CD14-positive monocyte (primary cell): ENCODE results near the gene RNF157. TPM values are rescaled to one million over a fixed set of nuclear protein-coding genes. Genes with fewer than 3 reads are reported as not detected.

ENCODE experiments used
- DNase-seq, 3 donors: peaks; one replicate each; pipeline ENCODE4 v3.0.0-alpha.2; 2011 to 2022
- H2AFZ ChIP-seq: 2 replicates; pipeline ENCODE4 v1.6.0; 2012; ENCODE audit warnings: mild to moderate bottlenecking, low read depth, low read length, inconsistent platforms; ENCODE audit not compliant: insufficient read depth, poor library complexity, severe bottlenecking
- H3K27ac ChIP-seq, 2 donors: 1 replicate in 1 of 2; 2 replicates in 1 of 2; pipeline ENCODE4 v1.5.1; 2012 to 2013; ENCODE audit warnings: low read length in 2 of 2, control low read depth in 1 of 2, inconsistent platforms in 1 of 2, low read depth in 1 of 2, mild to moderate bottlenecking in 1 of 2
- H3K27me3 ChIP-seq, 2 donors: one replicate each; pipeline versions ENCODE4 v1.6.0 to v1.6.1; 2011 to 2013; ENCODE audit warnings: low read length in 2 of 2; ENCODE audit not compliant: control insufficient read depth in 2 of 2, insufficient read depth in 2 of 2
- H3K36me3 ChIP-seq, 2 donors: replicated peaks in 1 of 2; 1 replicate in 1 of 2; 2 replicates in 1 of 2; pipeline versions ENCODE4 v1.5.1 to v1.6.1; 2012 to 2013; ENCODE audit warnings: low read length in 2 of 2, control low read depth in 1 of 2, inconsistent platforms in 1 of 2, mild to moderate bottlenecking in 1 of 2; ENCODE audit not compliant: insufficient read depth in 2 of 2, control insufficient read depth in 1 of 2
- H3K4me1 ChIP-seq, 2 donors: 1 replicate in 1 of 2; 2 replicates in 1 of 2; pipeline versions ENCODE4 v1.5.1 to v1.6.1; 2012 to 2013; ENCODE audit warnings: low read length in 2 of 2, control low read depth in 1 of 2, inconsistent platforms in 1 of 2, mild to moderate bottlenecking in 1 of 2, moderate library complexity in 1 of 2; ENCODE audit not compliant: insufficient read depth in 2 of 2, control insufficient read depth in 1 of 2
- H3K4me2 ChIP-seq: replicated peaks from 2 replicates; pipeline ENCODE3; 2012; ENCODE audit warnings: low read length, moderate library complexity, mild to moderate bottlenecking; ENCODE audit not compliant: poor library complexity, severe bottlenecking; ENCODE audit errors: extremely low read depth
- H3K4me3 ChIP-seq, 3 experiments: fragments of 200-600 bp in 1 of 3; sonication (generic) in 1 of 3; replicated peaks in 1 of 3; 1 replicate in 2 of 3; 2 replicates in 1 of 3; pipeline ENCODE4 v1.5.1; 2011 to 2013; ENCODE audit warnings: low read length in 3 of 3, mild to moderate bottlenecking in 3 of 3, control low read depth in 2 of 3, low read depth in 2 of 3, inconsistent platforms in 1 of 3, moderate library complexity in 1 of 3
- H3K79me2 ChIP-seq: 2 replicates; pipeline ENCODE4 v1.6.0; 2012; ENCODE audit warnings: mild to moderate bottlenecking, control low read depth, inconsistent platforms, low read length, moderate library complexity; ENCODE audit not compliant: insufficient read depth
- H3K9ac ChIP-seq: 2 replicates; pipeline ENCODE4 v1.6.0; 2017; ENCODE audit warnings: low read length, mild to moderate bottlenecking; ENCODE audit not compliant: insufficient read depth, poor library complexity, severe bottlenecking
- H3K9me3 ChIP-seq, 2 donors: replicated peaks in 1 of 2; 1 replicate in 1 of 2; 2 replicates in 1 of 2; pipeline versions ENCODE4 v1.5.1 to v1.6.1; 2012 to 2013; ENCODE audit warnings: low read length in 2 of 2, control low read depth in 1 of 2; ENCODE audit not compliant: control insufficient read depth in 1 of 2, insufficient read depth in 1 of 2
- H4K20me1 ChIP-seq: 2 replicates; pipeline ENCODE4 v1.6.0; 2012; ENCODE audit warnings: mild to moderate bottlenecking, low read length, control low read depth, moderate library complexity; ENCODE audit not compliant: insufficient read depth
- H3K27ac Mint-ChIP-seq, 7 donors: one replicate each; pipeline ENCODE4 v1.8.0; 2020; ENCODE audit warnings: mild to moderate bottlenecking in 7 of 7, mixed read lengths in 7 of 7, moderate library complexity in 6 of 7, inconsistent platforms in 2 of 7
- H3K27me3 Mint-ChIP-seq, 3 donors: one replicate each; pipeline ENCODE4 v1.8.0; 2021 to 2022; ENCODE audit warnings: low read depth in 3 of 3, mild to moderate bottlenecking in 3 of 3, mixed read lengths in 3 of 3, moderate library complexity in 3 of 3, inconsistent platforms in 1 of 3
- H3K36me3 Mint-ChIP-seq, 2 donors: one replicate each; pipeline ENCODE4 v1.8.0; 2020; ENCODE audit warnings: mixed read lengths in 2 of 2, inconsistent platforms in 1 of 2, mild to moderate bottlenecking in 1 of 2
- H3K4me1 Mint-ChIP-seq: one replicate; pipeline ENCODE4 v1.8.0; 2020; ENCODE audit warnings: mild to moderate bottlenecking, mixed read lengths
- H3K4me3 Mint-ChIP-seq, 2 donors: one replicate each; pipeline ENCODE4 v1.8.0; 2020; ENCODE audit warnings: mild to moderate bottlenecking in 2 of 2, mixed read lengths in 2 of 2, moderate library complexity in 1 of 2
- H3K9me3 Mint-ChIP-seq, 7 donors: one replicate each; pipeline ENCODE4 v1.8.0; 2020 to 2022; ENCODE audit warnings: mixed read lengths in 7 of 7, mild to moderate bottlenecking in 6 of 7, moderate library complexity in 6 of 7, inconsistent platforms in 2 of 7
- CTCF ChIP-seq: fragments of 200-600 bp; IDR thresholded peaks from one replicate; pipeline ENCODE4 v1.8.0; 2022; ENCODE audit warnings: antibody characterized with exemption, mild to moderate bottlenecking
- WGBS: methylation state at CpG from one replicate; pipeline ENCODE4 v1.1.5; 2013; ENCODE audit warnings: missing lambda C conversion rate; ENCODE audit not compliant: insufficient coverage; 5-methylcytosine and 5-hydroxymethylcytosine counted together
- intact Hi-C, 2 donors: fragments of 100-400 bp; cut with micrococcal nuclease; formaldehyde crosslinking; loops; one replicate each; pipeline versions ENCODE4 v1.15.0 to v1.15.1; 2023
- polyA plus RNA-seq, 3 donors: library from polyadenylated mRNA; depleted of rRNA in 1 of 3; unstranded in 2 of 3; stranded (reverse) in 1 of 3; fragments of 300-500 nt in 2 of 3; fragments of >200 nt in 1 of 3; fragmentation: Illumina TruSeq in 2 of 3; gene quantifications; 1 replicate in 2 of 3; 2 replicates in 1 of 3; pipeline ENCODE4 v1.2.3, GENCODE V29; 2012 to 2021

RNF157 gene
- polyA plus RNA-seq, 3 donors = 0.03 TPM; not detected in 2

- H3K4me2 ChIP-seq = no peak overlapping the region
- peak overlapping the region in 1 of 2 donors; percentile 92 for H3K4me3 Mint-ChIP-seq
- no peak overlapping the region for H3K27ac ChIP-seq
- no peak overlapping the region for H3K4me3 ChIP-seq
- peaks cover 0 to 14% (median 4%) of the 10 kb centered on the region in 7 donors for H3K9me3 Mint-ChIP-seq
- no peaks in the 10 kb centered on the region for H3K36me3 ChIP-seq
- H4K20me1 ChIP-seq = no peaks in the 10 kb centered on the region
- H2AFZ ChIP-seq = peak overlapping the region; percentile 1
- H3K4me1 ChIP-seq = peaks cover 40 to 42% of the 10 kb centered on the region in 2 donors
- WGBS = 25% methylated on average over 4 of the region's 12 CpGs
- H3K9me3 ChIP-seq = no peaks in the 10 kb centered on the region
- H3K79me2 ChIP-seq = no peaks in the 10 kb centered on the region
- no peak overlapping the region for H3K9ac ChIP-seq
- H3K36me3 Mint-ChIP-seq = peaks cover 3 to 15% of the 10 kb centered on the region in 2 donors
- H3K27ac Mint-ChIP-seq = peak overlapping the region in 1 of 7 donors; percentile 27
- peaks cover 34 to 46% of the 10 kb centered on the region in 2 donors for H3K27me3 ChIP-seq
- TF ChIP-seq CTCF = no peak
- peaks cover 44% of the 10 kb centered on the region for H3K4me1 Mint-ChIP-seq
- intact Hi-C loops = loop anchor here in 1 of 2 donors (5.0 kb wide), 1 partner anchor 33 kb away; no protein-coding TSS in a partner anchor
- peaks cover 41 to 51% (median 46%) of the 10 kb centered on the region in 3 donors for H3K27me3 Mint-ChIP-seq
- no peak for DNase-seq
These were observed 3.8 kb upstream of the RNF157 start for GRCh38 chr17:76243826-76244679.

GRCh38 chr17:76241691-76242255, 1.5 kb upstream of the RNF157 start:
- peaks cover 3 to 15% of the 10 kb centered on the region in 2 donors for H3K36me3 Mint-ChIP-seq
- peaks cover 0 to 17% (median 5%) of the 10 kb centered on the region in 7 donors for H3K9me3 Mint-ChIP-seq
- Histone ChIP-seq H3K4me3 (no peak overlapping the region), H3K9ac (no peak overlapping the region), H3K9me3 (no peaks in the 10 kb centered on the region), H3K79me2 (no peaks in the 10 kb centered on the region), H3K4me2 (no peak overlapping the region), H3K27ac (no peak overlapping the region), H3K4me1 (peaks cover 22 to 24% of the 10 kb centered on the region in 2 donors), H4K20me1 (no peaks in the 10 kb centered on the region), H2AFZ (no peak overlapping the region), H3K27me3 (peaks cover 54 to 69% of the 10 kb centered on the region in 2 donors), H3K36me3 (no peaks in the 10 kb centered on the region)
- 94% methylated on average over 11 of the region's 15 CpGs for WGBS
- peaks cover 57 to 72% (median 66%) of the 10 kb centered on the region in 3 donors for H3K27me3 Mint-ChIP-seq
- no peak for DNase-seq
- no peak for TF ChIP-seq CTCF
- H3K4me3 Mint-ChIP-seq = peak overlapping the region; percentile 79 to 92
- peaks cover 30% of the 10 kb centered on the region for H3K4me1 Mint-ChIP-seq
- peak overlapping the region in 1 of 7 donors; percentile 46 for H3K27ac Mint-ChIP-seq
- intact Hi-C loops = loop anchor here in 1 of 2 donors (5.0 kb wide), 1 partner anchor 36 kb away; no protein-coding TSS in a partner anchor
